NCI-H2171 treated with DMSO at 0.1 percent for 48 hours (cell line): ENCODE measurements around the gene ICE2.
"Not testable (repeated sequence)": the region's sequence is repeated elsewhere in the genome, so short reads cannot be mapped to it uniquely, and the experiment has no call there.

Experiments used
- DNase-seq: peaks from one replicate; lab custom pipeline; 2025; lab: John Stamatoyannopoulos, UW

ICE2 gene

DNA sequence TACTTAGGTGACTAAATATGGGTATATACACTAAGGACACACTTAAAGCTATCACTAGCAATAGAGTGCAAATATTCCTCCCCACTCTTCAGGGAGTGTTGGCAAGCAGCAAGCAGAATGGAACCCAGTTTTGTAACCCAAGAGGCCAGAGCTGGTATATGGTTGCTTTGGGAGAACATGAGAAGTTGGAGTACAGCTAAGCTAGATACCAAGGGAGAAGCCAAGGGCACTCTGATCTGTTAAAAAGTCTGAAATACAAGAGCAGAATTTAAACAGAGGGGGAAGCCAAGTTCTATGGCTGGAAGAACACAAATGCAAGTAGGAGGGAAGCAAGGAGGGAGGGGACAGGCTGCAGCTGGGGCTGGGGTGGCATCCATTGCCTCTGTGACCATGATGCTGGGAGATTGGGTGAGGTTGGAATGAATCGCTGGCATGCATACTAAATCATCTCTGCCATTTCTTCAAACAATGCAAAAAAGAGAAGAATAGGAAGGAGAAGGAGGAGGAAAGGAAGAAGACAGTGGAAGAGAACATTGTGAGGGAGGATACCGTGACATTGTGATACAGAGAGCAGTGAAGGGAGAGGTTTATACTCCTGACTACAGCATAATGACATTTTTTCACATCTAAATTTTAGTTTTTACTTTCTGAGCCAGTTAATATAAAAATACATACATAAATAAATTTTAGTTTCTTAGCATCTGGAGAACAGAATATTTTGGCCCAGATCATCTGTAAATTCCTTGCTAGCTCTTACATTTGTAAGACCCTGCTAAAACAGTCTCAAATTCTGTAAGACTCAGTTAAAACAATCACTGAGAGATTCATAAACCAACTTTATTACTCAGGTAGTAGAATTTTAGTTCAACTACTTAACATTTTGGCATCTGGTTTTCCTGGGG is 72.2 kb downstream of the ICE2 start:
- DNase-seq: peak; percentile 25

DNA sequence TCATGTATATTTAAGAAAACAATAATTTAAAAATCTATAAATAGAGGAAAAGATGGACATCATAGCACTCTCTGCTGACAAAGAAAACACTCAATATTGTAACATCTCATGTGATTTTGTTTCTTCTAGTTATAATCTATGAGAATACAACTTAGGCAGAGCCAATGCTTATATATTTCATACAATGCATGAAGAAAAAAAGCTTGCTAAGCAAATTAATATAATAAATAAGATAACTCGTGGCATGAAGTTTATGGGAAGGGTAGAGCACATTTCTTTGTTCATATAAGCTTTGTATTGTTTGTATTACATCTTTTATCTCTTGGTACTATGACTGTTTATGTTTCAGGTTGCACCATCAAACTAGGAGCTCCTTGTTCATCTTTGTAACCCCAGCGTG is 73.5 kb downstream of the ICE2 start:
- no peak for DNase-seq

DNA sequence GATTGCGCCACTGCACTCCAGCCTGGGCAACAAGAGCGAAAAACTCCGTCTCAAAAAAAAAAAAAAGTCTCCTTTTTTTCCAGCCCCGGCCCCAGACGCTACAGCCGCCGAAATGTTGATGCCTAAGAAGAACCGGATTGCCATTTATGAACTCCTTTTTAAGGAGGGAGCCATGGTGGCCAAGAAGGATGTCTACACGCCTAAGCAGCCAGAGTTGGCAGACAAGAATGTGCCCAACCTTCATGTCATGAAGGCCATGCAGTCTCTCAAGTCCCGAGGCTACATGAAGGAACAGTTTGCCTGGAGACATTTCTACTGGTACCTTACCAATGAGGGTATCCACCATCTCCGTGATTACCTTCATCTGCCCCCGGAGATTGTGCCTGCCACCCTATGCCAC is 74.6 kb downstream of the ICE2 start:
- not testable (repeated sequence) for DNase-seq

GRCh38 chr15:60400944-60401343 is 78.0 kb downstream of the ICE2 start:
- DNase-seq: no peak

GRCh38 chr15:60399931-60400330 is 79.0 kb downstream of the ICE2 start:
- no peak for DNase-seq

DNA sequence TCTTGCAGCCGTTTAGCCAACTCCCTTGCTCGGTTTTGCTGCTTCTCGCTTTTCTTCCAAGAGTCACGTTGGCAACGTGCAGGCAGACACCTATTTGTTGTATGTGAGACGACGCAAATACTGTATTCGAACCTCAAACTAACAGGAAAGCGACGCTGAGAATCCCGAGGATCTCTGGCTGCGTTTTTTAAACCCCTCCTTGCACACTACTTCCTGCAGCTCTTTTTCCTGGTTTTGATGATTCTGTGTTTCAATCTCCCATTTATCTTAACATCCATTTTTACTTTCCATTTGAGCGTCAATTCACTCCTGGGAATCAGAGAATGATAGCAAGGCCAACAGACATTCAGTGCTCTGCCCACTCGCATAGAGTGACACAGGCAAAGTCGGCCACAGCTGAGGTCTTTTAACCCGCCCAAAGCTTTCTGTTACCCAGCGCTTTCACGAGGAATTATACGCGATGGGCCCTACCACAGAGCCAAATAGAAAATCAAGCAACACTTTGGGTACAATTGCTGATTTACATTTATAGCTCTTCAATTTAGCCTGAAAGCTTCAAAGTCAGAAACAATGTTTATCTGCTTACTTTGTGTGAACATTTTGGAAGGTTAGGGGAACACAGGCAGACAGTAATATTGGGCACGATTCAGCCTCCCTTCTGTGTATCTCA is 79.6 kb downstream of the ICE2 start:
- DNase-seq: no peak

GRCh38 chr15:60397772-60398445 is 81.0 kb downstream of the ICE2 start, which contains the start of gene ANXA2:
Gene ANXA2, minus strand, starts transcription at chr15:60397986. Its CDS starts 11,911 bp downstream, at chr15:60386075.
- DNase-seq: peak; percentile 78

GRCh38 chr15:60396958-60397771 is 81.8 kb downstream of the ICE2 start:
- peak; percentile 73 for DNase-seq

DNA sequence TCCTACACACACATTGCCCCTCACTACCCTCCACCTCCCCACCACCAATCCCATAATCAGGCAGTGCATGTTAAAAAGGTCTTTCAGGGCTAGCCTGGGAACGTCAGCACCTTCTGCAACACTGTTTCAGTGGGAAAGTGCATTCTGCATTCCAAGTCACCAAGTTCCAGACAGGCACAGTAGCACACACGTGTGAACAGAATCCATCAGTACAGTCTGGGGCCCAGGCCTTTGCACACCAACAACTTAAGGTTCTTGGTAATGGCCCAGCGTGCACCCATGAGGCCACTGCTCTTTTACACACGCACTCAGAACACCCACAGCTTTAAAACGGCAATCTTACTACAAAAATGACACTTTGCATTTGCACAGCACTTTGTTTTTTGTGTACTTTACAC is 82.4 kb downstream of the ICE2 start:
- no peak for DNase-seq

GRCh38 chr15:60396100-60396499 is 82.8 kb downstream of the ICE2 start:
- DNase-seq: no peak

- DNase-seq: no peak
Observed at GRCh38 chr15:60395276-60396011, 83.5 kb downstream of the ICE2 start.

- DNase-seq: no peak
Observed at GRCh38 chr15:60394689-60395097, 84.2 kb downstream of the ICE2 start.

DNA sequence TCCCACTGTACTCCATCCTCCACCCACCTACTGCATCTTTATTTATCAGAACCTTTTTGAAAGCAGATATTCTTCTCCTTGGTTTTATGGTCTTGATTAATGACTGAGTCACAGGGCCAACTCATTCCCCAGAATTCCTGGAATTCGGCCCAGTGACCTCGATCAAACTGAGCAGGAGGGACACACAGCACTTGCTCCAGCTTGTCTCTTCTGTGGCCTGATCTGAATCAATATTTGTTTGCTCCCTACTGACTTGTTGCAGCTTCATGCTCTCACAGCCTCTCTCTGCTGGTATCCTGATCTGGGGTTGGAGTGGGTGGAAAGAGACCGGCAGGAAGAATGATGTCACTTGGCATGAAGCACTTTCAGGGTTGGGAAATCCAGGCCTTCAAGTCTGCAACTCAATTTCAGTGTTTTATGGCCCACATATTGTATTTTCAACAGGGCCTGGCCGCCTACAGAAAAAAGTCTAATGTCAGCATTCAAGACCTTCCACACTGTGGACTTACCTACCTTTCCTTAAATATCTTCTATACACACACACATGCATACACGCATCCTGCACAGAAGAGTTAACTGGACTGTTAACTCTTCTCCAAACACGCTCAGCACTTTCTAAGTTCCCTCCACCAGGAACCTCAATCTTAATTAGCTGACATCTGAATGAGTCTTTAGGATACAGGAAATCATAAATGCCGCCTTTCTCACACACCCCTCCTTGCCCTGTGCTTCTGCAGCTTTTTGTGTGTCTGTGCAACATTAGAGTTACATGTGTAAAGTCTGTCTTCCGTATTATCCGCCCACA is 85.8 kb downstream of the ICE2 start:
- DNase-seq: peak; percentile 17

- DNase-seq: no peak
Observed at GRCh38 chr15:60392601-60392985, 86.3 kb downstream of the ICE2 start.

DNA sequence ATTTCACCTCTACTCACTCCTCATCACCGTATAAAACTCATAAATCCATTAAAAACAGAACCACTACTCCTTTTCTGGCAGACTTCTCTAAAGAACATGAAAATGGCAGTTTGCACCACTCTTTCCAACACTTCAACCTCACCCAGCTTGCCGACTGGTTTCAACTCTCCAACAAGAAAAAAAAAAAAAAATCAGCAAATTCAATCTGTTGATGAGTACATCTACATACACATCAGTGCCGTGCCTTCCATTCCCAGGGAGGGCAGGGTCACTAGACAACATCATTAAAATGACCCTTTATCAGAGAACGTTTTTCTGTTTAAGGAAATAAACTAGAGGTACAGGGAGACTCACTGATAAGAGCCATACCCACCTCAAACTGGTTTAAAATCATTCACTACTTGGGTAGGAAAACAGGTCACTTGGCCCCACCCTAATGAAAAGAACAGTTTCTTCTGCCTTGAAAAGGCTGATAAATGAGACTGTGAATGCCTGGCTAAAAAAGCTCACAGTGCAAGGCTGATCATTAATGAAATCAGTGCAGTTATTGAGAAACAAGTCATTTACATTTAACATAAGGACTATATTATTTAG is 87.1 kb downstream of the ICE2 start:
- DNase-seq: no peak

GRCh38 chr15:60390871-60391501 is 88.0 kb downstream of the ICE2 start:
- no peak for DNase-seq

DNA sequence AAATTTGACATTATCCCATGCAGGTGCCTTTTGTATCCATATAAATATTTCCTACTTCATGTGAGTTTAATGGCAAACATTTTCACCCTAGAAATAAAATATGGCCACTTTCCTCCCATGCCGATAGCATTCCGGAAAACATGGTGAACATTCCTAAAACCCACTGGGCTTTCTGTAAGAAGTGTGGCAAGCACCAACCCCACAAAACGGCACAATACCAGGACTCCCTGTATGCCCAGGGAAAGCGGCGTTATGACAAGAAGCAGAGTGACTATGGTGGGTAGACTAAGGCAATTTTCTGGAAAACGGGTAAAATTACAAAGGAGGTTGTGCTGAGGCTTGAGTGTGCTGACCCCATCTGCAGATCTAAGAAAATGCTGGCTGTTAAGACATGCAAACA is 88.7 kb downstream of the ICE2 start:
- no peak for DNase-seq

DNA sequence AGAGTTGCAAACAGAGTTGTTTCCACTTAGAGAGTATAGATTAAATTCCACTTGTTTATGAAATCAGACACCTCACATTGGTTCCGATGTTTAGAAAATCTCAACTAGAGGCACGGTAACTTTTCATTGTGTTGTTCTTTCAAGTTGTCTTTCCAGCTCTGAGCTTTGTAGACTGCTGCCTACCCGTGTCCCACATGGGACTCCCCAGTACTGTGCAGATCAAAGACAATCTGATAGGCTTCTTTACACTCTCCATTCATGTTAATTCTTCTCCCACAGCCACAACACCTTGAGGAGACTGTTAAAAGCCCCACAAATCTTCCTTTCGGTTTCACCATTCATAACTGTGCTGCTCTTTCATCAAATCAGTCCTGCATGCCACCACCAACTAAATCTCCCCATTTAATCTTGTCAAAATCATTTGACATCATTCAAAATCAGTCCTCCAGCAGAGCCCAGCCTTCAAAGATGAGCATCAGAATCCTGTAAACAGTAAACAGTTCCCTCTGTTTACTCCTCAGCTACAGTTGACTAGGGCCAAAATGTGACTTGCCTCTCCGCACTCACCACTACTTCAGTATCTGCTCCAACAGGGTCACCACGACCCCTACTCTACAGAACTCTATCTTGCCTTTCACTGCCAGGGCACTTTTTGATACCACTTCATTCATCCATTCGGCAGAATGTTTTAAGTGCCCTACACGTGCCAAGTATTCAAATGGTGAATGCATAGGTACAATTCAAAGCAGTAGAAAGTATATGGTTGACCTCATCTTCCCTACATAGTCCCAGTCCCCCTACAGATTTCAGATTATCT is 89.5 kb downstream of the ICE2 start:
- DNase-seq: no peak

DNA sequence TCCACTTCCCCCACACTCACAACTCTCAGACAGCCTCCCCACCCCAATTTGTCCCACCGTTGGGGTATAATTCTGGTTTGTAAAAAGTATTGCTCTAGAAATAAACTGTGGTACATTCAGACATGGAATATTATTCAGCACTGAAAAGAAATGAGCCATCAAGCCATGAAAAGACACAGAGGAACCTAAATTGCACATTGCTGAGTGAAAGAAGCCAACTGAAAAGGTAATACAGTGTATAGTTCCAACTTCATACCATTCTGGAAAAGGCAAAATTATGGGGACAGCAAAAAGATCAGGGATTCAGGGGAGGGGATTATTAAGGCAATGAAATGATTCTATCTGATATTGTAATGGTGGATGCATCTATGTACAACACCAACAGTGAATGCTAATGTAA is 91.6 kb downstream of the ICE2 start:
- no peak for DNase-seq
